A549 (cell line): ENCODE measurements around the gene ADCY2.

ENCODE experiments used
- EP300 ChIP-seq, 2 experiments: fragments of >200 bp; sonication (Bioruptor Twin); formaldehyde crosslinking; IDR thresholded peaks; 2 replicates in 1 of 2; 3 replicates in 1 of 2; pipeline ENCODE4 v1.6.1; 2016 to 2017
- FOSB ChIP-seq: fragments of 250-450 bp; sonication (Bioruptor Pico); IDR thresholded peaks from 2 replicates; pipeline ENCODE4 v1.5.0; 2020; ENCODE audit warnings: mild to moderate bottlenecking, moderate library complexity
- GATA3 ChIP-seq: IDR thresholded peaks from 2 replicates; pipeline ENCODE4 v1.6.1; 2012; ENCODE audit warnings: borderline replicate concordance
- KDM5A ChIP-seq: fragments of 200-600 bp; sonication (generic); IDR thresholded peaks from 2 replicates; pipeline ENCODE4 v1.6.1; 2016; ENCODE audit warnings: antibody characterized with exemption, mild to moderate bottlenecking
- RNF2 ChIP-seq: fragments of 200-600 bp; sonication (generic); IDR thresholded peaks from 2 replicates; pipeline ENCODE4 v1.6.1; 2016; ENCODE audit warnings: low read depth, mild to moderate bottlenecking, antibody characterized with exemption, moderate library complexity, borderline replicate concordance
- TF ChIP-seq, protein P1 (sequence below): fragments of >200 bp; sonication (Bioruptor Twin); formaldehyde crosslinking; IDR thresholded peaks from 3 replicates; pipeline ENCODE4 v1.5.1; 2016
- TF ChIP-seq, protein P2 (sequence below): fragments of 200-600 bp; sonication (generic); IDR thresholded peaks from 2 replicates; pipeline ENCODE4 v1.6.1; 2016; ENCODE audit warnings: antibody characterized with exemption, mild to moderate bottlenecking, moderate library complexity
- TF ChIP-seq, protein P3 (sequence below): IDR thresholded peaks from 2 replicates; pipeline ENCODE4 v1.6.1; 2012

DNA sequence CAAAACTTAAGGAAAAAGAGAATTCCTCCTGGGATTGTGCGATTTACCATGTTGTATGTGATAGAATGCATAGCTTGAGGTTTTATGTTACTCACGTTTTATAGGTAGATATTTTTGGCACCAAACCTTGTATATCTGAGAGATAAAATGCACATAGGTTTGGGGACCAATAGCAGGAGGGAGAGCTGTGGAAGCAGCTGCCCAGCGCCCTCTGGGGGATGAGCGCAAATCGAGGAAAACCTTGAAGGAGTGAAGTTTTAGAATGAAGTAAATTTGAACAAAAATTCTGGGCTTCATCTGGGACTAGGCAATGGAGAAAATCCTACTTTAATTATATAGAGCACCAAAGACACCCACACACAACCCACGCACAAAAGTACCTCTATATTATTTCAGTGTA is 197.0 kb downstream of the ADCY2 start:
- TF ChIP-seq FOSB (CRISPR knock-in tag) = no peak
- TF ChIP-seq, protein P1, sequence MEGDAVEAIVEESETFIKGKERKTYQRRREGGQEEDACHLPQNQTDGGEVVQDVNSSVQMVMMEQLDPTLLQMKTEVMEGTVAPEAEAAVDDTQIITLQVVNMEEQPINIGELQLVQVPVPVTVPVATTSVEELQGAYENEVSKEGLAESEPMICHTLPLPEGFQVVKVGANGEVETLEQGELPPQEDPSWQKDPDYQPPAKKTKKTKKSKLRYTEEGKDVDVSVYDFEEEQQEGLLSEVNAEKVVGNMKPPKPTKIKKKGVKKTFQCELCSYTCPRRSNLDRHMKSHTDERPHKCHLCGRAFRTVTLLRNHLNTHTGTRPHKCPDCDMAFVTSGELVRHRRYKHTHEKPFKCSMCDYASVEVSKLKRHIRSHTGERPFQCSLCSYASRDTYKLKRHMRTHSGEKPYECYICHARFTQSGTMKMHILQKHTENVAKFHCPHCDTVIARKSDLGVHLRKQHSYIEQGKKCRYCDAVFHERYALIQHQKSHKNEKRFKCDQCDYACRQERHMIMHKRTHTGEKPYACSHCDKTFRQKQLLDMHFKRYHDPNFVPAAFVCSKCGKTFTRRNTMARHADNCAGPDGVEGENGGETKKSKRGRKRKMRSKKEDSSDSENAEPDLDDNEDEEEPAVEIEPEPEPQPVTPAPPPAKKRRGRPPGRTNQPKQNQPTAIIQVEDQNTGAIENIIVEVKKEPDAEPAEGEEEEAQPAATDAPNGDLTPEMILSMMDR = peak; percentile 27; the same call in 2 of the 3 replicates
- TF ChIP-seq, protein P2, sequence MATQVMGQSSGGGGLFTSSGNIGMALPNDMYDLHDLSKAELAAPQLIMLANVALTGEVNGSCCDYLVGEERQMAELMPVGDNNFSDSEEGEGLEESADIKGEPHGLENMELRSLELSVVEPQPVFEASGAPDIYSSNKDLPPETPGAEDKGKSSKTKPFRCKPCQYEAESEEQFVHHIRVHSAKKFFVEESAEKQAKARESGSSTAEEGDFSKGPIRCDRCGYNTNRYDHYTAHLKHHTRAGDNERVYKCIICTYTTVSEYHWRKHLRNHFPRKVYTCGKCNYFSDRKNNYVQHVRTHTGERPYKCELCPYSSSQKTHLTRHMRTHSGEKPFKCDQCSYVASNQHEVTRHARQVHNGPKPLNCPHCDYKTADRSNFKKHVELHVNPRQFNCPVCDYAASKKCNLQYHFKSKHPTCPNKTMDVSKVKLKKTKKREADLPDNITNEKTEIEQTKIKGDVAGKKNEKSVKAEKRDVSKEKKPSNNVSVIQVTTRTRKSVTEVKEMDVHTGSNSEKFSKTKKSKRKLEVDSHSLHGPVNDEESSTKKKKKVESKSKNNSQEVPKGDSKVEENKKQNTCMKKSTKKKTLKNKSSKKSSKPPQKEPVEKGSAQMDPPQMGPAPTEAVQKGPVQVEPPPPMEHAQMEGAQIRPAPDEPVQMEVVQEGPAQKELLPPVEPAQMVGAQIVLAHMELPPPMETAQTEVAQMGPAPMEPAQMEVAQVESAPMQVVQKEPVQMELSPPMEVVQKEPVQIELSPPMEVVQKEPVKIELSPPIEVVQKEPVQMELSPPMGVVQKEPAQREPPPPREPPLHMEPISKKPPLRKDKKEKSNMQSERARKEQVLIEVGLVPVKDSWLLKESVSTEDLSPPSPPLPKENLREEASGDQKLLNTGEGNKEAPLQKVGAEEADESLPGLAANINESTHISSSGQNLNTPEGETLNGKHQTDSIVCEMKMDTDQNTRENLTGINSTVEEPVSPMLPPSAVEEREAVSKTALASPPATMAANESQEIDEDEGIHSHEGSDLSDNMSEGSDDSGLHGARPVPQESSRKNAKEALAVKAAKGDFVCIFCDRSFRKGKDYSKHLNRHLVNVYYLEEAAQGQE = no peak
- no peak for TF ChIP-seq KDM5A
- no peak for TF ChIP-seq RNF2
- TF ChIP-seq, protein P3, sequence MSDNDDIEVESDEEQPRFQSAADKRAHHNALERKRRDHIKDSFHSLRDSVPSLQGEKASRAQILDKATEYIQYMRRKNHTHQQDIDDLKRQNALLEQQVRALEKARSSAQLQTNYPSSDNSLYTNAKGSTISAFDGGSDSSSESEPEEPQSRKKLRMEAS = no peak
- no peak for TF ChIP-seq GATA3
- no peak for TF ChIP-seq EP300 (IDR thresholded peaks at IDR 0.05)
